Airway epithelial cell (primary cell): Measurements from ENCODE around the gene HTR2B. TPM values are rescaled to one million over a fixed set of nuclear protein-coding genes. Genes with fewer than 3 reads are reported as not detected.

Source experiments
- total RNA-seq: library from RNA; depleted of rRNA; stranded (reverse); fragments of >200 nt; gene quantifications from 2 replicates; pipeline ENCODE4 v1.2.3, GENCODE V29; 2015

Gene HTR2B
- total RNA-seq, result 0.05 TPM in 1 of 2 replicates, not detected in the other

GRCh38 chr2:231124838-231125568 is at the start of gene HTR2B:
Gene HTR2B, minus strand, starts transcription at chr2:231125042. Its CDS starts 1,278 bp downstream, at chr2:231123764.

Other genes with a start within 250 kb of the HTR2B start
- gene GPR55, start 199.8 kb downstream of the HTR2B start, total RNA-seq, result not detected in 2 replicates
- gene SPATA3, start 128.9 kb downstream of the HTR2B start, total RNA-seq, result not detected in 2 replicates
- not detected in 2 replicates for gene C2orf72, start 87.5 kb downstream of the HTR2B start, total RNA-seq
- 94.0 and 102 TPM in 2 replicates for gene PSMD1, start 68.2 kb downstream of the HTR2B start, total RNA-seq
- 10.4 and 13.5 TPM in 2 replicates for gene ARMC9, start 73.6 kb upstream of the HTR2B start, total RNA-seq